Trophoblast cell (in vitro differentiated cells and primary cell): ENCODE data around the gene HRH4.

ENCODE experiments used
- DNase-seq, 2 donors: peaks; one replicate each; pipeline ENCODE4 v3.0.0-alpha.2; 2016
- H2AFZ ChIP-seq: 2 replicates; pipeline ENCODE4 v1.6.1; 2013; ENCODE audit warnings: low read length, moderate library complexity, mild to moderate bottlenecking; ENCODE audit not compliant: insufficient read depth, poor library complexity
- H2AK5ac ChIP-seq: 2 replicates; pipeline ENCODE4 v1.6.1; 2013; ENCODE audit warnings: mild to moderate bottlenecking, low read length
- H2BK120ac ChIP-seq: 2 replicates; pipeline ENCODE4 v1.6.1; 2013; ENCODE audit warnings: low read length, mild to moderate bottlenecking, moderate library complexity; ENCODE audit not compliant: insufficient read depth, poor library complexity
- H2BK12ac ChIP-seq: 2 replicates; pipeline ENCODE4 v1.6.1; 2013; ENCODE audit warnings: mild to moderate bottlenecking, low read length, moderate library complexity
- H2BK5ac ChIP-seq: 2 replicates; pipeline ENCODE4 v1.6.1; 2013; ENCODE audit warnings: low read length, low read depth, moderate library complexity, mild to moderate bottlenecking; ENCODE audit not compliant: poor library complexity
- H3K14ac ChIP-seq: 2 replicates; pipeline ENCODE4 v1.6.1; 2013; ENCODE audit warnings: mild to moderate bottlenecking, low read length
- H3K18ac ChIP-seq: 2 replicates; pipeline ENCODE4 v1.6.1; 2013; ENCODE audit warnings: mild to moderate bottlenecking, low read length
- H3K23ac ChIP-seq: 2 replicates; pipeline ENCODE4 v1.6.1; 2013; ENCODE audit warnings: low read length
- H3K27ac ChIP-seq: 2 replicates; pipeline ENCODE4 v1.5.1; 2013; ENCODE audit warnings: low read depth, mild to moderate bottlenecking, inconsistent platforms, low read length, moderate library complexity
- H3K27me3 ChIP-seq: 2 replicates; pipeline ENCODE4 v1.6.1; 2013; ENCODE audit warnings: inconsistent platforms, mild to moderate bottlenecking, low read length, moderate library complexity; ENCODE audit not compliant: insufficient read depth
- H3K36me3 ChIP-seq, 2 experiments: 1 replicate in 1 of 2; 2 replicates in 1 of 2; pipeline ENCODE4 v1.6.1; 2013; ENCODE audit warnings: low read length in 2 of 2, mild to moderate bottlenecking in 2 of 2, moderate library complexity in 1 of 2; ENCODE audit not compliant: insufficient read depth in 2 of 2, control insufficient read depth in 1 of 2
- H3K4ac ChIP-seq: 2 replicates; pipeline ENCODE4 v1.6.1; 2013; ENCODE audit warnings: low read depth, mild to moderate bottlenecking, low read length, moderate library complexity
- H3K4me1 ChIP-seq, 2 experiments: 1 replicate in 1 of 2; 2 replicates in 1 of 2; pipeline ENCODE4 v1.6.1; 2013; ENCODE audit warnings: low read length in 2 of 2, mild to moderate bottlenecking in 2 of 2, moderate library complexity in 1 of 2; ENCODE audit not compliant: insufficient read depth in 2 of 2, control insufficient read depth in 1 of 2
- H3K4me2 ChIP-seq: 2 replicates; pipeline ENCODE4 v1.6.1; 2013; ENCODE audit warnings: inconsistent platforms, mild to moderate bottlenecking, low read length, moderate library complexity
- H3K4me3 ChIP-seq: 2 replicates; pipeline ENCODE4 v1.5.1; 2013; ENCODE audit warnings: mild to moderate bottlenecking, low read depth, low read length, inconsistent platforms
- H3K79me1 ChIP-seq: one replicate; pipeline ENCODE4 v1.6.1; 2013; ENCODE audit warnings: low read length
- H3K79me2 ChIP-seq: 2 replicates; pipeline ENCODE4 v1.6.1; 2013; ENCODE audit warnings: low read length, mild to moderate bottlenecking; ENCODE audit not compliant: control insufficient read depth, insufficient read depth, poor library complexity
- H3K9ac ChIP-seq: 2 replicates; pipeline ENCODE4 v1.6.1; 2013; ENCODE audit warnings: mild to moderate bottlenecking, low read length
- H3K9me3 ChIP-seq: 2 replicates; pipeline ENCODE4 v1.6.1; 2013; ENCODE audit warnings: low read depth, mild to moderate bottlenecking, control low read depth, inconsistent platforms, low read length; ENCODE audit not compliant: insufficient read depth
- H4K12ac ChIP-seq: 2 replicates; pipeline ENCODE4 v1.6.1; 2013; ENCODE audit warnings: low read depth, mild to moderate bottlenecking, low read length, moderate library complexity
- H4K8ac ChIP-seq: 2 replicates; pipeline ENCODE4 v1.6.1; 2013; ENCODE audit warnings: low read depth, mild to moderate bottlenecking, low read length, moderate library complexity
- H4K91ac ChIP-seq: one replicate; pipeline ENCODE4 v1.6.1; 2013; ENCODE audit warnings: low read depth, mild to moderate bottlenecking, low read length, moderate library complexity
- WGBS: extraction: QIAGEN DNeasy Blood & Tissue Kit; methylation state at CpG from one replicate; pipeline ENCODE4 v1.1.7; 2013; ENCODE audit warnings: missing lambda C conversion rate; ENCODE audit not compliant: insufficient read length, insufficient coverage; ENCODE audit errors: extremely low coverage; 5-methylcytosine and 5-hydroxymethylcytosine counted together

The HRH4 gene

GRCh38 chr18:24479371-24479770 lies 18.9 kb downstream of the HRH4 start:
- no peaks in the 10 kb centered on the region for H3K79me1 ChIP-seq
- no peak overlapping the region for H3K27ac ChIP-seq
- H3K27me3 ChIP-seq: no peaks in the 10 kb centered on the region
- H3K18ac ChIP-seq: no peak overlapping the region
- no peak overlapping the region for H3K4me2 ChIP-seq
- no peak overlapping the region for H3K14ac ChIP-seq
- no peaks in the 10 kb centered on the region for H3K79me2 ChIP-seq
- H2BK12ac ChIP-seq: no peak overlapping the region
- no peak overlapping the region for H2AFZ ChIP-seq
- H3K4me3 ChIP-seq: no peak overlapping the region
- no peak overlapping the region for H2AK5ac ChIP-seq
- no peak overlapping the region for H4K12ac ChIP-seq
- WGBS: no CpG with 5 or more reads among the region's 7 CpGs
- no peak overlapping the region for H3K4ac ChIP-seq
- no peak overlapping the region for H3K23ac ChIP-seq
- DNase-seq: peak in 1 of 2 donors; percentile 51
- no peak overlapping the region for H4K91ac ChIP-seq
- H3K36me3 ChIP-seq: no peaks in the 10 kb centered on the region
- H3K9me3 ChIP-seq: no peaks in the 10 kb centered on the region
- no peak overlapping the region for H2BK120ac ChIP-seq
- no peaks in the 10 kb centered on the region for H3K4me1 ChIP-seq
- H4K8ac ChIP-seq: no peak overlapping the region
- H3K9ac ChIP-seq: no peak overlapping the region
- H2BK5ac ChIP-seq: no peak overlapping the region

GRCh38 chr18:24482821-24483220 lies 22.4 kb downstream of the HRH4 start:
- H3K79me1 ChIP-seq: no peaks in the 10 kb centered on the region
- H2AK5ac ChIP-seq: no peak overlapping the region
- no peak overlapping the region for H3K4me2 ChIP-seq
- H3K9me3 ChIP-seq: no peaks in the 10 kb centered on the region
- no peaks in the 10 kb centered on the region for H3K36me3 ChIP-seq
- H4K91ac ChIP-seq: no peak overlapping the region
- no peak overlapping the region for H4K12ac ChIP-seq
- no peak overlapping the region for H3K27ac ChIP-seq
- no peak overlapping the region for H3K14ac ChIP-seq
- H3K27me3 ChIP-seq: no peaks in the 10 kb centered on the region
- H3K23ac ChIP-seq: no peak overlapping the region
- no peak overlapping the region for H3K18ac ChIP-seq
- no peak overlapping the region for H3K9ac ChIP-seq
- WGBS: no CpG with 5 or more reads among the region's 5 CpGs
- H4K8ac ChIP-seq: no peak overlapping the region
- no peak overlapping the region for H2AFZ ChIP-seq
- no peak overlapping the region for H2BK5ac ChIP-seq
- H3K4me1 ChIP-seq: no peaks in the 10 kb centered on the region
- H2BK120ac ChIP-seq: no peak overlapping the region
- H2BK12ac ChIP-seq: no peak overlapping the region
- no peaks in the 10 kb centered on the region for H3K79me2 ChIP-seq
- no peak overlapping the region for H3K4ac ChIP-seq
- no peak for DNase-seq
- no peak overlapping the region for H3K4me3 ChIP-seq

DNA sequence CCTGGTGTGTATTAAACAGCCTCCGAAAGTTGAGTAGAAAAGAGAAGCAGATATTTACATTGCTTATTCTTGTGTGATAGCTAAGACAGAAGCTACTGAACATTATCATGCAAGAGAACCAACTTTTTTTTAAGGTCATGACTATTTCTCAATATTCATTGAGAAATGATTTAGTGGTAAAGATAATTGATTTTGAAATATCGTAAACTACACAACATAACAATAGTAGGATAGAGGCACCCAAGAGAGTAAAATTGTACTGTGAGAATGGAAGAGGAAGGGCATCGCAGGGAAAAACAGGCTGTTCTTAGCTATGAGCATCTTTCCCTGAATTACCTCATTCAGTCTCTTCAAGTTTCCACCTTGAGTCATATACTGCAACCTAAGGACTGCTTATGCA lies 25.2 kb downstream of the HRH4 start:
- DNase-seq: no peak
- no peak overlapping the region for H3K4me3 ChIP-seq

GRCh38 chr18:24486684-24487083 lies 26.2 kb downstream of the HRH4 start:
- no peaks in the 10 kb centered on the region for H3K79me1 ChIP-seq
- H3K4me3 ChIP-seq: no peak overlapping the region
- H3K79me2 ChIP-seq: no peaks in the 10 kb centered on the region
- no peak overlapping the region for H2BK12ac ChIP-seq
- H3K4me2 ChIP-seq: no peak overlapping the region
- H3K36me3 ChIP-seq: no peaks in the 10 kb centered on the region
- no peak overlapping the region for H3K27ac ChIP-seq
- no peaks in the 10 kb centered on the region for H3K9me3 ChIP-seq
- no peak for DNase-seq
- no peak overlapping the region for H4K12ac ChIP-seq
- no peak overlapping the region for H2BK120ac ChIP-seq
- no peaks in the 10 kb centered on the region for H3K4me1 ChIP-seq
- no peak overlapping the region for H3K18ac ChIP-seq
- H3K14ac ChIP-seq: no peak overlapping the region
- H4K91ac ChIP-seq: no peak overlapping the region
- peak overlapping the region; percentile 35 for H3K9ac ChIP-seq
- no peak overlapping the region for H3K4ac ChIP-seq
- no peak overlapping the region for H2AFZ ChIP-seq
- no peak overlapping the region for H2BK5ac ChIP-seq
- no peak overlapping the region for H2AK5ac ChIP-seq
- WGBS: no CpG with 5 or more reads among the region's 9 CpGs
- no peaks in the 10 kb centered on the region for H3K27me3 ChIP-seq
- no peak overlapping the region for H3K23ac ChIP-seq
- no peak overlapping the region for H4K8ac ChIP-seq

More for the DNA sequence above, 25.2 kb downstream of the HRH4 start:
- Histone ChIP-seq H2BK120ac (no peak overlapping the region), H4K8ac (no peak overlapping the region), H3K4me2 (no peak overlapping the region), H3K79me1 (no peaks in the 10 kb centered on the region), H3K18ac (no peak overlapping the region), H3K79me2 (no peaks in the 10 kb centered on the region), H3K4ac (no peak overlapping the region), H2AK5ac (no peak overlapping the region), H2BK12ac (no peak overlapping the region), H3K36me3 (no peaks in the 10 kb centered on the region), H3K27me3 (no peaks in the 10 kb centered on the region), H2BK5ac (no peak overlapping the region), H3K27ac (no peak overlapping the region), H4K12ac (no peak overlapping the region), H2AFZ (no peak overlapping the region), H3K9ac (no peak overlapping the region), H3K9me3 (no peaks in the 10 kb centered on the region), H4K91ac (no peak overlapping the region), H3K14ac (no peak overlapping the region), H3K4me1 (no peaks in the 10 kb centered on the region), H3K23ac (no peak overlapping the region)
- no CpG with 5 or more reads among the region's 3 CpGs for WGBS
